Stimulated activated CD8-positive, alpha-beta memory T cell treated with anti-CD3 and anti-CD28 coated beads, Interleukin-12 subunit alpha, Interleukin-12 subunit beta, amount 100 ng/mL, for 24 hours (primary cell): ENCODE results near the gene GPATCH2L.

Source experiments
- DNase-seq: peaks from one replicate; pipeline ENCODE4 v3.0.0-alpha.2; 2020; ENCODE audit errors: extremely low read depth

GPATCH2L gene

DNA sequence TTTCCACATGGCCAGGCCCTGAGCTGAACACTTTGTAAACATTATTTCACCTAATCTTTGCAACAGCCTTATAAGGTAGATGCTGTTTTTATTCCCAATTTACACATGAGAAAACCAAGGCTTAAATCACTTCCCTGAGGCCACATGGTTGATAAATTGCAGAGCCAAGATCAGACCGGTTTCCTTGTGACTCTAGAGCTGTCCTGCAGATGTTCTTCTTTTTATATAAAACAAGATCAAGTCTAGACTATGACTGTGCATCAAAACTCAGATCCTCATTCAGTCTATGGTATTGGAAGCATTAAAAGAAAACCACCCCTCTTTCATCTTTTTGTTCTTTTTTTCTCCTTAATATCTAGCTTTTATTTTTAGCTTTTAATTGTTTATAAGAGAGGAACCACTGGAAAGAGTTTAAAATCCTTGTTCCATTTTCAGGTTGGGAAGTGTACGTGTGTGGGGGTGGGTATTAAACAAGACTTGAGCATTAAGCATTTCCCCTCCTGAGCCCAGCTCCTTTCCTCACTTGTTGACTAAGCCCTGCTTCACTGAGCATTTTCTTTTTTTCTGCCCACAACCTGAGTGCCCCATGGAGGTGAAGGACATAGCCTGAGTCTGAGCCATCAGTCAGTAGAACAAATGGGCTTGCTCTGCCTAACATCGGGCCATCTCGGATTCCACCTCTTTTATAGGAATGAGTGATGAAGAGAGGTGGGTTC, 45.4 kb downstream of the GPATCH2L start:
- no peak for DNase-seq

DNA sequence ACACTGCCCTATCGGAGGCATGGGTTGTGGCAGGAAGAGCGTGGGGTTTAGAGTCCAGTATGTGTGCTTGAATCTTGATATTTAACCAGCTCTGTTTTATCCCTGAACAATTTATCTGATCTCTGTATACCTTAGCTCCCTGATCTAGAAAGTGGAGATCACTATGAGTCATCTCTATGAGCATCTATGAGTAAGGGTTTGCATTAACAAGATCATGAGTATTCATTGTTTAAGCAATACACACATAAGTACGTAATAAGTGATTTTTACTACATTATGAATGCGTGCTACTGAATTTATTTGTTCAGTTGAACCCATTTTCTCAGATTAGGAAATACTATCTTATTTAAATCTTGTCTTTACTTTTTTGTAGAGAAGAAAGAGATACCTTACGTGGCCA, 49.4 kb downstream of the GPATCH2L start:
- DNase-seq, result no peak

DNA sequence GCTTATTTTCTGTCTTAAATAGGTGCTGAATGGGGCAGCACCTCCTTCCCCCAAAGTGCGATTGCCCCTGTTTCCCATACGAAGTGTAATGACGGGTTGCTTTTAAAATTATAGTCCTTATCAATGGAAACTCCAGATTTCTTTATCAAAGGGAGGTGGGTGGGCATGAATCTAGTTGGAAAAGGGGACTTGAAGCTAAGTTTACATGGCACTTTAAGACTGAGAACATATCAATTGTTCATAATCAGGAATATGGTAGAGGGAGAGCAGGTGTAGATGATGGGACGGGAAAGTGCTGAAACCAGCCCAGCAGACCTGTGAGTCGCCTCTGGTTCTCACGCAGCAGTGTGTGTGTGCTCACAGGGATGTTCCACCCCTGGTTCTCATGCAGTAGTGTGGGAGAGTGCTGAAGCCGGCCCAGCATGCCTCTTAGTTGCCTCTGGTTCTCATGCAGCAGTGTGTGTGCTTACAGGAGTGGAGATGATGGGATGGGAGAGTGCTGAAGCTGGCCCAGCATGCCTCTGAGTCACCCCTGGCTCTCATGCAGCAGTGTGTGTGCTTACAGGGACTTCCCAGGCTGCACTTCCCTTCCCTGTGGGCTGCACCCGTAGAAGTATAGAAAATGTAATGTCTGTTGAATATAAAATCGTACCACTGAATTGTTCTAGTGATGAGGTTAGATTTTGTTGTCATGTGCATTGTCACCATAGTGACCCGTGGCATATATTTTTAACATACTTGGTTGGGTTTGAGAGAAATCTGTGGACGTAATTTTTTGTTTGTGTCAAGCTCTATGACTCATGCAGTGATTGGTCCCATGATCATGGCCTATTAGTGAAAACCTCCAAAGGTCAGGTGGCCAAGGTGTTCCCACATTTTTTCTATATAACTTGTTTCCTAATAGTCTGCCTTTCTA, 51.6 kb downstream of the GPATCH2L start:
- no peak for DNase-seq

DNA sequence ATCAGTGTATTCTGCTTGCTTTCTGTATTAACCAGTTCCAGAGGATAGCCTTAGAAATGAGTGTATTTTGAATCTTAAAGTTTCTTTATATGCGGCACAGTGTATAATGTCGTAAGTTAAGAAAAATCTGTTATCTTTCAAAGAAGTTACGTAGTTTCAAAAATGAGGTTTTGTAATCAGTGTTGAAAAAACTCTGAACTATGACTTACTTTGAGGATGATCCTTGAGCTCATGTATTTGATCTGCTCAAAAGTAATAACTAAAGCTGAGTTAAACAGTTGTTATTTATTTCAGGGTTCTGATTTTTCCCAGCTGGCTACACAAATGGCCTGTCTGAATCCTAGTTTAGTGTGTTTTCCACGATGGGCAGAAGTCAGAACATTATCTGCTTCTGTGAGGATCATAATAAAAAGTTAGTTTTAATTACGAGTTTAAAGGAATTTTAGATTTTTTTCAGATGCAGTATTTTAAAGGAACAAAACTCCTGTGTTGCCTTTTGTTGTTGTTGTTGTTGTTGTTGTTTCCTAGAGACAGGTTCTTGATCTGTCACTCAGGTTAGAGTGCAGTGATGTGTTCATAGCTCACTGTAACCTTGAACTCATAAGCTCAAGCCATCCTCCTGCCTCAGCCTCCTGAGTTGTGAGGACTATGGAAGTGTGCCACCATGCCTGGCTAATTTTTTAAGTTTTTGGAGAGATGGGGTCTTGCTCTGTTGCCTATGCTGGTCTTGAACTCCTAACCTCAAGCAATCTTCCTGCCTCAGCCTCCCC, 52.9 kb downstream of the GPATCH2L start:
- no peak for DNase-seq

DNA sequence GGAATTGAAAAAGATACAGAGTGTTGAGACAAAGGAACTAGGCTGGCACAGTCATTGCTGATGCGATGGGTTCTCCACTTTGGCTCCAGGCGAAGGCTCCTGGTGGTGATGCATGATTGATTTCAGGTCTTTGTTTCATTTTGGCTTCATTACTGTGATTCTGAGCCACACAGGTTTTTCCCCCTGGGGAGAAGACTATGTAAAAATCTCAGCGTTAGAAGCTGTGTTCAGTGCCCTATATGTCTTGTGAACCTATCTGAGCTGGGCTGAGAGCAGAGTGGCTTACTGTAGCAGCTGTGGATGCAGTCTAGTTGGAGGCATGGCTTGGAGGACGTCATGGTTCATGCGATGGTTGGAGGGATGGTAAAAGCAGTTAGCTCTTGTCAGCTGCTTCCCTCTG, 54.0 kb downstream of the GPATCH2L start:
- DNase-seq, result no peak

DNA sequence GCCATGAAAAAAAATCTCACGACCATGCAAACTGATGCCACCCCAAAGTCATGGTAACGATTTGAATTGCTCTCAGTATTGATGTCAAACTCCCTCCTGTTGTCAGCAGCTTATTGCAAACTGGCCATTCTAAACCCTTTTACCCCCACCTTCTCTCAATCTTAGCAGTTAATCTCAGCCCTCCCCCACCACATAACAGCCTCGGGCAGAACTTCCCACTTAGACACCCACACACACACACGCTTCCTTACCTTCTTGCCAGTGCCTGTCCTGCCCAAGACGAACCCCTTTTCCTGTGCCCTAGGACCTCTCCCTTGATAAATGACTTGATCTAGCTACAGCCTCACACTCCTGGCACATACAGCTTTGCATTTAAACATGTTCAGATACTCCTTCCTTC, 56.6 kb downstream of the GPATCH2L start:
- no peak for DNase-seq

DNA sequence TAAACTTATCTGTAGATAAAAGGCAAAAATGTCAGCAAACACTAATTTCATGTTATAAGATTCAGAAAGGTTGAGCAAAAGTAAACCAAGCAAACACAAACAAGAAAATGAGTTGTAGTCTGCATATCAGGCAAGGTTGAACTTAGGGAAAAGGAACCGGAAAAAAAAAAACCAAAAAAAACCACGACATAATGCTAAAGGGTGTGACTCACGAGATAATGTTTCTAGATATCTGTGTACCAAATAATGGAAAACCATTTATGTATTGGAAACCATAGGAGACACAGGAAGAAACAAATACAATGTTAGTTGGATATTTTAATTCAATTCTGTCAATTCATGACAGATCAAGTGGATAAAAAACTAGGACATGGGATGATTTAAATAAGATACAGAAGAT, 60.5 kb downstream of the GPATCH2L start:
- no peak for DNase-seq

DNA sequence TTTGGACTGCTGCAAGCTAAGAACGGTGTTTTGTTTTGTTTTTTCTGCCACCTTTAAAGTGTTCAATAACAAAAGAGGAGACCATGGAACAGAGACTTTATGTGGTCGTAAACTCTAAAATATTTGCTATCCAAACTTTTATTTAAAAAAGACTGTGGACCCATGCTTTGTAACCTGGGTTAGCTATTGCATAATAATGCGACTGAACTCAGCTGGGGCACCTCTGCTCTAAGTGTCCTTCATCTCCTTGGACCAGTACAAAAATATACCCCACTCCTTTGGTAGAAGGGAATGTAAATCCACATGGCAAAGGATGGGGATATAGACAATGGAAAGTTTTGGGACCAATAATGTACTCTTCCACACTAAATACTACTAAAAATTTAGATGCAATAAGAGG, 65.5 kb downstream of the GPATCH2L start:
- no peak for DNase-seq

DNA sequence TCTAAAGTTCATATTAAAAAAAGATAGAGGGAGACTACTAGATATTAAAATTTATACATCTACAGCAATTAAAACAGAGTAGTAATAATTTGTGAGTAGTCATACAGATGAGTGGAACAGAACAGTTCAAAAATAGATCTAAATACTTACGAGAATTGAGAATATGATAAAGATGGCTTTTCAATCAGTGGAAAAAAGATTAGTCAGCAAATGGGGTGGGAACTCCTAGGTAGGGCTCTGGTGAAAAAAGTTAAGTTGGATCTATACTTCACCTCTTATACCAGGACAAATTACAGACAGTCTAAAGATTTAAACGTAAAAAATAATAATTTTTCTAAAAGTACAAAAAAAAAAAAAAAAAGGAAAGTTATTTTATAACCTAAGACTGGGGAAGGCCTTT, 66.9 kb downstream of the GPATCH2L start:
- no peak for DNase-seq

DNA sequence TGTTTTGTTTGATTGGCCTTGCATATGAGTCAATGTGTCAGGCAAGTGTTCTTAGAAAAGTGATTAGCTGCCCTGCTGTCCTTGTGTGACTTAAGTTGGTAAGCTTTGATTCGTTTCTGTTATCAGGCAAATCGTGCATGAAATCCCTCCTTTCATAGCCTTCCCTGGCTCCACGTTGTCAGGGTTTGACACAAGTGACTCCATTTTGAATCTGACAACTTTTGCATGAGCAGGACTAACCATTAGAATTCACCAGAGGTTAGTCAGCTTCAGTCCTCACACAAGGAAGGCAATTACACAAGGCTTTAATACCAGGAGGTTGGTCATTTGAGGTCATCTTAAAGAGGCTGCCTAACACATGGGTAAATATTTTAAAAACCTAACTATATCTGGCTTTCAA, 68.2 kb downstream of the GPATCH2L start:
- no peak for DNase-seq

DNA sequence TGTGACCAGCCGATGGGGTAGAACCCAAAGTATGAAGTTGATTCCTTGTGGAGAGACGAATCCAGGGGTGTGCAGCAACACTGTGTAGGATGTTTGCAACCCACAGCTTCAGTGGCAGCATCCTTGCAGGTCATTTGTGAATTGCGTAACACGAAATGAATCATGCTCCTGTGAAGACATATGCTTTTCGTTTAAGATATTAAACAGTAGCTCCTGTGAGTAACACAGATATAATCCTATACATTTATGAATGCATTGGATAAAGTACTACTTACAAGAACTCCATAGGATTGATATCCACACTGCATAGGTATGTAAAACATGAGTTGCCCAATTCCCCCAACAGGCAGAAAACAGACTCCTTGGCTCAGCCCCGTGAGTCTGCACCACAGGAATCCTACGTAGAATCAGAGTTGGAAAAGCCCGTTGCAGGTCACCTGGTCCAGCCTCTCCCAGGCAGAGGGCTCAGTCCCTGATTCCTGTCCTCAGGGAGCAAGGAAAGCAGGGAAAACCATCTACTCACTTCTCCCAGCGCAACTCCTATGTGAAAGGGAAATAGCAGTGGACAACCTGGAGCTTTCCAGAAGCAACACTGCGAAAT, 75.8 kb downstream of the GPATCH2L start:
- no peak for DNase-seq

DNA sequence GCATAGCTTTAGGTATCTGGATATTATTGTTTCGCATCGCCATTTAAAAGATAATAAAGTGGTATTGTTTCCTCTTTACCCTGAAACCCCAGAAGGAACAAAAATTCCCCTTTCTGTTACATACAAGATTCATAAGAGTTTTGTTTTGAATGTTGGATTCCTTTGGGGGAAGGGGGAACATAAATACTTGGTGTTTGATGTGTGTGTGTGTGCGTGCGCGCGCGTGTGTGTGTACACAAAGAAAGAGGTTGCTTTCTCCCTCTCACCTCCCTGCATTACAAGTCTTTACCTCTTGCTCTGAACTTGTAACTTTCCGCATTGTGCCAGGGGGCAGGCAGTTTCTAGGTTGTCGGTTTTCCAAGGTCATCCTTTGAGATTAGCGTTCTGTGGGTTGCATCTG, 76.4 kb downstream of the GPATCH2L start:
- DNase-seq, result no peak

DNA sequence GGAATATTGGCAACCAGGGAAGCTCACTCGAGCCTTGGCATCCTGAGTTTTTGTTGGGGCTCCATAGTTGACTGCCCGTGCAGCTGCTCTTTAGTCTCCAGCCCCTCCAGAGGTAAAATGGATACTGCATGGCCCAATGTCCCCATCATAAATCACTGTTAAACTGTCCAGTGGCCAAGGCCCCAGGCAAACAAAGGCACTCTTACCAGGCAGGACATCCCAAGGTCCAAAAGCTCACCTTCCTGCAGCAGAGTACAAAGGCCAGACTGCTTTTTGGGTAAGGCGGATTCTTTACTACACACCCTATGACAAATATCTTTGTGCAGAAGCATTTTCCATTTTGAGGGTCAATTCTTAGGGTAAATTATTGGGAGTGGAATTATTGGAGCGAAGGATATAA, 81.1 kb downstream of the GPATCH2L start:
- DNase-seq, result no peak

DNA sequence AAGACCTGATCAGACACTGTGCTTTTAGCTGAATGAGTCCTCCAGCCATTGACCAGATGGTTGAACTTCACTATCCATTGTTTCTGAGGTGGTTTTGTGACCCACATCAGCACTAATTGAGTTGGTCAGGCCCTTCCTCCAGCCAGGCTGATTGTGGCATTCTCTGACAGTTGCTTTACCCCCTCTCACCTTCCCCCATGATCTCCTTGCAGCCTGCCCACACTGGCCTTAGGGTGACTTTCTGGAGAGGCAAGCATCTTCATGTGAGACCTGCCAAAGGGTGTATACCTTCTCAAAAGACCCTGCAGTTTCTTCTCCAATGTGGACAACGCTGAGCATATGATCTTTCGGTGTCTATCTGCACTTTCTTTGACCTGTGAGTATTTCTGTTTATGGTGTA, 83.9 kb downstream of the GPATCH2L start:
- DNase-seq, result no peak

DNA sequence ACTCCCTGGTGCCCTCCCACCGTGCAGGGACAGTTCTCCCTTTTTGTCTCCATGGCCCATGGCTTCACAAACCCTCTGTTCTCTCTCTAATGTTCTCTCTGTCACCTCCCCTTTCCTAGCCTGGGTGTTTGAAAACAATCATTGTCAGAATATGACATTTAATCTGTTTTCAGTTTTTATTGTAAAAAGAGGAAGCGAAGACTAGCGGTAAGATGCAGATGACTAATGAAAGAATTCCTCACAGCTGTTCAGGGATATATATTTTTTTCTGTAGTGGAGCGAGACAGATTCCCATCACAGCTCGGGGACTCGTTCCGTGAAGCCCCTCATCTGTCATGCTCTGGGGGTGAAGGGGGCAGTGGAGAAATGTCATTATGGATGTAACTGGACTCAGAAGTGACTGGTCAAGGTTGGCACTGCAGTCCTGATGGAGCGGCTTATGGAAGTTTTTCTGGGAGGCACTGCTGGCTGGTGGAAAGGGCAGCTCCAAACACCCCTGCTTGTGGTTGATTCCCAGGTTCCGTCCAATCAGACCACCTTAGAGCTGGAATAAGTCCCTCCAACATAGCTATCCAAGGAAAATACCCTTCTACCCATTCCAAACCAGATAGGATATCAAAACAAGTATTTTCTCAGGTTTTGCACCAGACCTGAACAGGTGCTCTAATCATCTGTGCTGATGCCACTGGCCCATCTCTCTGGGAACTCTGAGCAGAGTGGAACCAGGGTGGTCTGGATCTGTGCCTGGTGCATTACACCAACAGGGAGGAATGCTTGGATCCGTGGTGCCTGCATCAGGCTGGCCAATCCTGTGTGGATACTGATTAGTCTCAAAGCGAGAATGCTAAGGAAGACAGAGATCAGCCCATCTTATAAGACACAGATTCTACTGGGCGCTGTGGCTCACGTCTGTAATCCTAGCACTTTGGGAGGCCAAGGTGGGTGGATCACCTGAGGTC, 84.7 kb downstream of the GPATCH2L start:
- no peak for DNase-seq

DNA sequence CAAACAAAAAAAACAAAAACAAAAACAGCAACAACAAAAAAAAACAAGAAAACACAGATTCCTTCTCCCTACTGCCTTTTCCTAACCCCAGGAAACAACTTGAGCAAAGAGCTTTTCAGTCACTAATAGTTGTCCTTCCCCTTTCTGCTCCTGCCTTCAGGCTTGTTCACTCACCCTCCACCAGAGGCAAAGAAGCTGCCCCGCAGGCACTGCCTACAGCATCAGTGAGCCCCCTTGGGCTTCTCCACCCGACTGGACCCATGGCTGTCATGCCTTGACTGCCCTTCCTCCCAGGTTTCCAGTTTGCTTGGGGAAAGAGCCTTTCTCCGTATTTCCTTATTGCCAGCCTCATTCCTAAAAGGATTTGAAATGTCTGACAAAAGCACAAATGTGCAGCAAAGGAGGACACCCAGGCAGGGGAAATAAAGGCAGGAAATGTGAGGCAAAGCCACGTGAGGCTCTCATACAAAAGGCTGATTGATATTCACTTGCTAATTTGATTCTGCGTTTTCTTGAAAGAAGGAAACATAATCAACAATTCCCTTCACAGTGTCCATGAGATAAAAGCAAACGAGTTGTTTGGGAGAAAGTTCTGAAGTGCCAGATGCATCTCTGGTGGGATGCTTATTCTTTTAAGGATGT, 85.7 kb downstream of the GPATCH2L start:
- DNase-seq, result no peak

DNA sequence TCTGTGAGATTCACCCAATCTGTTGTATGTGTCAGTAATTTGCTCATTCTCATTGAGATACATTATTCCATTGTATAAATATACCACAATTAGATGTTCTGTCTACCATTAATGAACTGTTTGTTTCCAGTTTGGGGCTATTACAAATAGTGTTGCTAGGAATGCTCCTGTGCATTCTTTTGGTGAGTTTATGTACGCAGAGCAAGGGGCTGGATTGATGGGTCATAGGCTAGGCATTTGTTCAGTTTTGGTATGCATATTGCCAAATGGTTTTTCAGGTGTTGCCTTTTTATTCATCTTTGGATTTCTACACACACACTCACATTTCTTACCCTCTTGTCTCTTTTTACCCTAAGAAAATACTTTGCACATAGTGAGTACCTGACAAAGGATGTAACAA, 93.4 kb downstream of the GPATCH2L start:
- DNase-seq, result no peak

DNA sequence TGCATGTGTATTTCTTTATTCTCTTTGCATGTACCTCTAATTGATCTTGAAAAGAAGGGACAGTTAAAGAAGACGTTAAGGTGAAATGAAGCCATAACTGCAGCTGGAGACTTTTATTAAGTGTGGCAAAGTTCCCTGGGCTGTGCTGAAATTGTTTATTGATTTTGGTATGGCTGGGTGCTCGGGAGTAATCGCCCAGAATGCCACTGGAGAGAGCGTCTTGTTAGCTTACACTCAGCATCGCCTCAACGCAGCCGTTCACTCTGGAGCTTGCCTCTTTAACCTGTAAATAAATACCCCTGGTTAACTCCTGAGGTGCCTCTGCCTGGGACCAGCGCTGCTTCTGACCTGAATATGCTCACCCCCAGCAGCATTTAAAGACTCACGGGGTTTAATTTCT, 98.6 kb downstream of the GPATCH2L start:
- DNase-seq, result no peak

DNA sequence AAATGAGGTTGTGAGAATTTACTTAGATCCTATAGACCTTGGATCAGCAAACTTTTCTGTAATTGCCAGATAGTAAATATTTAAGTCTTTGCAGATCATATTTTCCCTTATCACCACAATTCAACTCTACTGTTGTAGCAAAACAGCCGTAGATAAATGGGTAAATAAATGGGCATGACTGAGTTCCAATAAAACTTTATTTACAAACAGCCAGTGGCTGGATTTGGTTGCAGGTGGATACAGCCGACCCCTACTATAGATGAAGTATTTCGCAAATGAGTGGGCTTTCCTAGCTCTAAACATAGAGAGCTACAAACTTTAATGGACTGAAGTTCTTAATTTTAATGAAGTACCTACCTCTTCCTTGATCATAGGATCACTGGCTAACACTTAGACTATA, 100.7 kb downstream of the GPATCH2L start:
- DNase-seq, result no peak

DNA sequence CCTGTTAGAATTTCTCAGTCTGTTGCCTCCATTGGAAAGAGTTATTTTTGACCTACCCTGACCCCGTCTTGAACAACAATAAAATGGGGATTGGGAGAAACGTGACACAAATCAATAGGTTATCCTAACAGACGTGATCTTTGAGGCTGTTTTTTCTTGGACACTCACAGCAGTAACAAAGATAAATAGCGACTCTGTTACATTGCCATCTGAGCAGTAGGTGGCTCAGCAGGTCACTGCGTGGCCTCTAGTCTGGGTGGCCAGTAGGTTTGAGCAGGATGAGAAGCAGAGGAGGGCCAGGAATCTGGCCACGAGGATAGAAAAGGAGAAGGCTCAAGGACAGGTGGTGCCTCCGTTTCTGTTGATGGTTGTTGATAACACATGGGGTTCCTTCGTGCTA, 101.4 kb downstream of the GPATCH2L start:
- DNase-seq, result no peak
